KBM-7 (cell line): ENCODE results near the gene UGP2.
"Not testable (repeated sequence)": the region's sequence is repeated elsewhere in the genome, so short reads cannot be mapped to it uniquely, and the experiment has no call there.

Experiments used
- DNase-seq: peaks from one replicate; pipeline ENCODE4 v3.0.0-alpha.2; 2015
- in situ Hi-C: fragments of 300-500 bp; cut with MboI; formaldehyde crosslinking; loops from 2 replicates; pipeline ENCODE4 v1.14.3; 2020; ENCODE audit warnings: low sequenced_read_pairs, low pct_unique_long_range_greater_than_20kb, mixed read lengths

UGP2 gene

GRCh38 chr2:63834401-63834800 is 7.3 kb upstream of the UGP2 start:
- no peak for DNase-seq
- in situ Hi-C loops = no loop called here

- DNase-seq = no peak
- in situ Hi-C loops = no loop called here
These were observed 4.6 kb upstream of the UGP2 start for GRCh38 chr2:63837036-63837594.

GRCh38 chr2:63840081-63840784 is 1.5 kb upstream of the UGP2 start:
- DNase-seq = no peak
- in situ Hi-C loops = no loop called here

GRCh38 chr2:63840785-63841253 is 877 bp upstream of the UGP2 start:
- in situ Hi-C loops = no loop called here
- peak; percentile 98 for DNase-seq

- peak; percentile 57 for DNase-seq
These were observed 709 bp downstream of the UGP2 start for GRCh38 chr2:63842149-63843061.

GRCh38 chr2:63843093-63843492 is 1.4 kb downstream of the UGP2 start:
- in situ Hi-C loops = no loop called here
- no peak for DNase-seq

More at GRCh38 chr2:63842149-63843061, 709 bp downstream of the UGP2 start:
- in situ Hi-C loops = no loop called here

GRCh38 chr2:63843791-63844190 is 2.1 kb downstream of the UGP2 start:
- in situ Hi-C loops = no loop called here
- DNase-seq = no peak

GRCh38 chr2:63844616-63845015 is 2.9 kb downstream of the UGP2 start:
- in situ Hi-C loops = no loop called here
- DNase-seq = no peak

- DNase-seq = no peak
- in situ Hi-C loops = no loop called here
These were observed 4.2 kb downstream of the UGP2 start for GRCh38 chr2:63845866-63846265.

GRCh38 chr2:63846487-63846886 is 4.8 kb downstream of the UGP2 start:
- in situ Hi-C loops = no loop called here
- no peak for DNase-seq

GRCh38 chr2:63847571-63847970 is 5.9 kb downstream of the UGP2 start:
- in situ Hi-C loops, DNase-seq: not testable (repeated sequence)

- DNase-seq = no peak
These were observed 7.9 kb downstream of the UGP2 start for GRCh38 chr2:63849381-63850203.

GRCh38 chr2:63850204-63850571 is 8.5 kb downstream of the UGP2 start:
- DNase-seq = no peak
- in situ Hi-C loops = loop anchor here (25.0 kb wide), 1 partner anchor 163 kb away; no protein-coding TSS in a partner anchor

More at GRCh38 chr2:63849381-63850203, 7.9 kb downstream of the UGP2 start:
- in situ Hi-C loops = loop anchor here (25.0 kb wide), 1 partner anchor 162 kb away; no protein-coding TSS in a partner anchor

- DNase-seq = no peak
- in situ Hi-C loops = loop anchor here (25.0 kb wide), 1 partner anchor 163 kb away; no protein-coding TSS in a partner anchor
These were observed 9.0 kb downstream of the UGP2 start for GRCh38 chr2:63850649-63851048.

GRCh38 chr2:63851691-63852311 is 10.1 kb downstream of the UGP2 start:
- in situ Hi-C loops = loop anchor here (25.0 kb wide), 1 partner anchor 164 kb away; no protein-coding TSS in a partner anchor
- DNase-seq = no peak

GRCh38 chr2:63853527-63854310 is 12.0 kb downstream of the UGP2 start:
- in situ Hi-C loops = loop anchor here (25.0 kb wide), 1 partner anchor 166 kb away; no protein-coding TSS in a partner anchor
- DNase-seq = no peak

- no peak for DNase-seq
- in situ Hi-C loops = loop anchor here (25.0 kb wide), 1 partner anchor 168 kb away; no protein-coding TSS in a partner anchor
These were observed 14.0 kb downstream of the UGP2 start for GRCh38 chr2:63855418-63856302.
